Hepatocyte (in vitro differentiated cells): ENCODE data around the gene CTNND2. TPM values are rescaled to one million over a fixed set of nuclear protein-coding genes. Genes with fewer than 3 reads are reported as not detected.

ENCODE experiments used
- DNase-seq: peaks from one replicate; pipeline ENCODE4 v3.0.0-alpha.2; 2016; ENCODE audit warnings: low spot score
- H2AFZ ChIP-seq: fragments of 200-600 bp; sonication (generic); 2 replicates; pipeline ENCODE4 v1.6.0; 2016; ENCODE audit warnings: antibody characterized with exemption, mild to moderate bottlenecking
- H3K27ac ChIP-seq: fragments of 200-600 bp; sonication (generic); 2 replicates; pipeline ENCODE4 v1.5.1; 2016; ENCODE audit warnings: mild to moderate bottlenecking
- H3K27me3 ChIP-seq: fragments of 200-600 bp; sonication (generic); 2 replicates; pipeline ENCODE4 v1.6.1; 2016
- H3K36me3 ChIP-seq: fragments of 200-600 bp; sonication (generic); replicated peaks from 2 replicates; pipeline ENCODE4 v1.5.1; 2016; ENCODE audit warnings: low read depth; ENCODE audit not compliant: insufficient read depth
- H3K4me1 ChIP-seq: fragments of 200-600 bp; sonication (generic); 2 replicates; pipeline ENCODE4 v1.5.1; 2016; ENCODE audit warnings: mild to moderate bottlenecking, moderate library complexity; ENCODE audit not compliant: insufficient read depth
- H3K4me2 ChIP-seq: fragments of 200-600 bp; sonication (generic); 2 replicates; pipeline ENCODE4 v1.6.0; 2016
- H3K4me3 ChIP-seq: fragments of 200-600 bp; sonication (generic); 2 replicates; pipeline ENCODE4 v1.5.1; 2016; ENCODE audit warnings: mild to moderate bottlenecking
- H3K79me2 ChIP-seq: fragments of 200-600 bp; sonication (generic); 2 replicates; pipeline ENCODE4 v1.6.0; 2017; ENCODE audit warnings: mild to moderate bottlenecking
- H3K9me2 ChIP-seq: fragments of 200-600 bp; sonication (generic); replicated peaks from 2 replicates; pipeline ENCODE4 v1.6.0; 2017; ENCODE audit warnings: mild to moderate bottlenecking; ENCODE audit not compliant: insufficient read depth
- H3K9me3 ChIP-seq: fragments of 200-600 bp; sonication (generic); 2 replicates; pipeline ENCODE4 v1.5.1; 2016; ENCODE audit warnings: low read depth, mild to moderate bottlenecking
- H4K20me1 ChIP-seq: fragments of 200-600 bp; sonication (generic); 2 replicates; pipeline ENCODE4 v1.6.0; 2016; ENCODE audit warnings: mild to moderate bottlenecking; ENCODE audit not compliant: insufficient read depth, poor library complexity, severe bottlenecking
- EZH2 ChIP-seq: fragments of 200-600 bp; sonication (generic); IDR thresholded peaks from 2 replicates; pipeline ENCODE4 v1.6.1; 2016; ENCODE audit warnings: antibody characterized with exemption, mild to moderate bottlenecking, borderline replicate concordance
- EZH2phosphoT487 ChIP-seq: fragments of 200-600 bp; sonication (generic); IDR thresholded peaks from one replicate; pipeline ENCODE4 v1.6.1; 2018; ENCODE audit warnings: antibody characterized with exemption, mild to moderate bottlenecking, low read depth, moderate library complexity; ENCODE audit not compliant: unreplicated experiment, severe bottlenecking
- WGBS: methylation state at CpG from one replicate; pipeline ENCODE4 v1.1.6; 2016; ENCODE audit warnings: low lambda C conversion rate; ENCODE audit errors: missing lambda C conversion rate; 5-methylcytosine and 5-hydroxymethylcytosine counted together
- polyA plus RNA-seq: library from polyadenylated mRNA; unstranded; fragments of >200 nt; fragmentation: Nextera tagmentation; extraction: Ambion mirVana; gene quantifications from 2 replicates; pipeline ENCODE4 v1.2.1, GENCODE V29; 2016
- total RNA-seq: library from RNA; depleted of rRNA; stranded (reverse); fragments of >200 nt; gene quantifications from 2 replicates; pipeline ENCODE4 v1.2.3, GENCODE V29; 2014
- TF ChIP-seq, protein P1 (sequence below): fragments of 200-600 bp; sonication (generic); IDR thresholded peaks from 2 replicates; pipeline ENCODE4 v1.5.1; 2016; ENCODE audit warnings: antibody characterized with exemption, mild to moderate bottlenecking; ENCODE audit not compliant: poor library complexity

CTNND2 gene
- total and polyA plus RNA-seq, 2 experiments from 2014 or later = 27.5 to 30.3 TPM

DNA sequence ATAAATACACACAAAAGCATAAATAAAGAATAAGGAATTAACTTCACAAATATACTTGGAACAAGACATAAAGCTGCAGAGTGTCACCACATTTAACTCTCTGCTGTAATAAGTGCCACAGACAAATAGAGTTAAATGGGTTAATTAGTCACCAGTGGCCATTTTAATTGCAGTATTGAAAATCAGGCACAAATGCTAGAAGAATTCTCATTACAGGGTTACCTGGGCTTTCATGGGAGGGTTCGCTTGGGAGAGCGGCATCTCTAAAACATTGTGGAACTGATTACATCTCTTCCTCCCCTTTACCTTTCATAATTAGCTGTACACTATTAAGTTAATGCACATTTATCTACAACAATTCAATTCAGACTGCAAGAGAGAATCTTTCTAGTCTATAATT is 637.9 kb downstream of the CTNND2 start:
- Histone ChIP-seq H3K27ac (no peak overlapping the region), H3K4me2 (no peak overlapping the region), H3K36me3 (no peaks in the 10 kb centered on the region), H3K4me3 (no peak overlapping the region), H3K79me2 (peaks cover 15% of the 10 kb centered on the region), H3K9me3 (no peaks in the 10 kb centered on the region), H3K9me2 (no peaks in the 10 kb centered on the region), H3K27me3 (no peaks in the 10 kb centered on the region), H4K20me1 (no peaks in the 10 kb centered on the region), H3K4me1 (peaks cover 11% of the 10 kb centered on the region), H2AFZ (no peak overlapping the region)
- WGBS = 94% methylated on average over 2 of the region's 2 CpGs
- TF ChIP-seq, protein P1, sequence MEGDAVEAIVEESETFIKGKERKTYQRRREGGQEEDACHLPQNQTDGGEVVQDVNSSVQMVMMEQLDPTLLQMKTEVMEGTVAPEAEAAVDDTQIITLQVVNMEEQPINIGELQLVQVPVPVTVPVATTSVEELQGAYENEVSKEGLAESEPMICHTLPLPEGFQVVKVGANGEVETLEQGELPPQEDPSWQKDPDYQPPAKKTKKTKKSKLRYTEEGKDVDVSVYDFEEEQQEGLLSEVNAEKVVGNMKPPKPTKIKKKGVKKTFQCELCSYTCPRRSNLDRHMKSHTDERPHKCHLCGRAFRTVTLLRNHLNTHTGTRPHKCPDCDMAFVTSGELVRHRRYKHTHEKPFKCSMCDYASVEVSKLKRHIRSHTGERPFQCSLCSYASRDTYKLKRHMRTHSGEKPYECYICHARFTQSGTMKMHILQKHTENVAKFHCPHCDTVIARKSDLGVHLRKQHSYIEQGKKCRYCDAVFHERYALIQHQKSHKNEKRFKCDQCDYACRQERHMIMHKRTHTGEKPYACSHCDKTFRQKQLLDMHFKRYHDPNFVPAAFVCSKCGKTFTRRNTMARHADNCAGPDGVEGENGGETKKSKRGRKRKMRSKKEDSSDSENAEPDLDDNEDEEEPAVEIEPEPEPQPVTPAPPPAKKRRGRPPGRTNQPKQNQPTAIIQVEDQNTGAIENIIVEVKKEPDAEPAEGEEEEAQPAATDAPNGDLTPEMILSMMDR = no peak
- TF ChIP-seq EZH2 = no peak
- TF ChIP-seq EZH2phosphoT487 = no peak
- DNase-seq = no peak

DNA sequence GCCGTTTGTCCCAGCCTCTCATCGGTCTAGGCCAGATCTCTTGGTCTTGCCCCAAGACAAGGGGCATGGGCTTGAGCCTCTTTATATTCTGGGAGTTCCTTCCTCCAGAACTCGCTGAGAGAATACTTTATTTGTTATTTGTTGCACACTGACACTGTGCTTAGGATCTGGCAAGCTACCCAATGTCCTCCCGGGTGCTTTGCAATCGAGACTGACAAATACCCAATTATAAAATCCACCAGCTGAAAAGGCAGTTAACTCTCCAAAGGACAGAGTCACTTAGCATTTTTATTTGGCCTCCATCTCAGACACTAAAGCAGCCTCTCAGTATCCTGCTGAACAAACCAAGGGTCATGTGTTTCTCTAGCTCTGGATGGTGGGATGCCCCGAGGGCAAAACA is 643.0 kb downstream of the CTNND2 start:
- no peaks in the 10 kb centered on the region for H3K36me3 ChIP-seq
- no peaks in the 10 kb centered on the region for H3K9me2 ChIP-seq
- TF ChIP-seq, protein P1 = no peak
- no peak for TF ChIP-seq EZH2phosphoT487
- TF ChIP-seq EZH2 = no peak
- H3K4me3 ChIP-seq = no peak overlapping the region
- no peak overlapping the region for H3K27ac ChIP-seq
- H3K79me2 ChIP-seq = peaks cover 11% of the 10 kb centered on the region
- H2AFZ ChIP-seq = no peak overlapping the region
- H3K4me2 ChIP-seq = no peak overlapping the region
- no peaks in the 10 kb centered on the region for H3K27me3 ChIP-seq
- 86% methylated on average over 6 of the region's 6 CpGs for WGBS
- DNase-seq = no peak
- H4K20me1 ChIP-seq = no peaks in the 10 kb centered on the region
- H3K4me1 ChIP-seq = no peaks in the 10 kb centered on the region
- H3K9me3 ChIP-seq = no peaks in the 10 kb centered on the region

- Histone ChIP-seq H2AFZ (no peak overlapping the region), H4K20me1 (no peaks in the 10 kb centered on the region), H3K27ac (no peak overlapping the region), H3K4me1 (no peaks in the 10 kb centered on the region), H3K27me3 (no peaks in the 10 kb centered on the region), H3K36me3 (no peaks in the 10 kb centered on the region), H3K4me2 (no peak overlapping the region), H3K9me3 (no peaks in the 10 kb centered on the region), H3K9me2 (no peaks in the 10 kb centered on the region), H3K4me3 (no peak overlapping the region), H3K79me2 (peaks cover 7% of the 10 kb centered on the region)
- TF ChIP-seq, protein P1 = no peak
- TF ChIP-seq EZH2 = no peak
- no peak for TF ChIP-seq EZH2phosphoT487
- DNase-seq = no peak
- 90% methylated on average over 5 of the region's 5 CpGs for WGBS
Observed at GRCh38 chr5:11258001-11258400, 646.2 kb downstream of the CTNND2 start.

GRCh38 chr5:11252523-11252922 is 651.7 kb downstream of the CTNND2 start:
- DNase-seq = no peak
- H3K27me3 ChIP-seq = no peaks in the 10 kb centered on the region
- H3K4me2 ChIP-seq = no peak overlapping the region
- H3K36me3 ChIP-seq = no peaks in the 10 kb centered on the region
- no peak overlapping the region for H3K4me3 ChIP-seq
- H3K9me2 ChIP-seq = no peaks in the 10 kb centered on the region
- H2AFZ ChIP-seq = no peak overlapping the region
- no peaks in the 10 kb centered on the region for H3K9me3 ChIP-seq
- H3K4me1 ChIP-seq = peaks cover 13% of the 10 kb centered on the region
- no peaks in the 10 kb centered on the region for H4K20me1 ChIP-seq
- H3K79me2 ChIP-seq = peaks cover 8% of the 10 kb centered on the region
- no peak for TF ChIP-seq EZH2
- no peak for TF ChIP-seq EZH2phosphoT487
- TF ChIP-seq, protein P1 = no peak
- H3K27ac ChIP-seq = no peak overlapping the region
